SK-N-SH treated with all-trans-retinoic acid at 6 μM for 48 hours (cell line): ENCODE data around the gene CPNE4.

Experiments used
- ARNTL ChIP-seq: fragments of 450-650 bp; formaldehyde crosslinking; IDR thresholded peaks from 2 replicates; pipeline ENCODE4 v1.5.0; 2020; ENCODE audit warnings: low read depth, mild to moderate bottlenecking, moderate library complexity, borderline replicate concordance
- CREB5 ChIP-seq: fragments of 250-450 bp; sonication (Bioruptor Pico); IDR thresholded peaks from 2 replicates; pipeline ENCODE4 v1.5.1; 2020; ENCODE audit warnings: low read depth, mild to moderate bottlenecking, moderate library complexity
- CSRNP3 ChIP-seq: fragments of 250-450 bp; sonication (Bioruptor Pico); IDR thresholded peaks from 2 replicates; pipeline ENCODE4 v1.5.1; 2021; ENCODE audit warnings: mild to moderate bottlenecking, moderate library complexity
- OSR1 ChIP-seq: fragments of 250-450 bp; sonication (Bioruptor Pico); IDR thresholded peaks from 2 replicates; pipeline ENCODE4 v1.8.0; 2022; ENCODE audit warnings: moderate library complexity, mild to moderate bottlenecking, inconsistent platforms
- PPARA ChIP-seq: fragments of 250-450 bp; sonication (Bioruptor Pico); IDR thresholded peaks from 2 replicates; pipeline ENCODE4 v1.5.0; 2020; ENCODE audit warnings: mild to moderate bottlenecking, borderline replicate concordance
- RARB ChIP-seq: fragments of 250-450 bp; sonication (Bioruptor Pico); IDR thresholded peaks from 2 replicates; pipeline ENCODE4 v1.8.0; 2021; ENCODE audit warnings: mild to moderate bottlenecking, moderate library complexity
- TCF4 ChIP-seq: fragments of 250-450 bp; sonication (Bioruptor Pico); IDR thresholded peaks from 2 replicates; pipeline ENCODE4 v1.8.0; 2021; ENCODE audit warnings: mild to moderate bottlenecking, moderate library complexity, borderline replicate concordance
- ZC3H10 ChIP-seq: fragments of 250-450 bp; sonication (Bioruptor Pico); IDR thresholded peaks from 2 replicates; pipeline ENCODE4 v1.5.1; 2021; ENCODE audit warnings: mild to moderate bottlenecking, moderate library complexity
- ZFP3 ChIP-seq: fragments of 250-450 bp; sonication (Bioruptor Pico); IDR thresholded peaks from 2 replicates; pipeline ENCODE4 v1.5.0; 2020; ENCODE audit warnings: mild to moderate bottlenecking, moderate library complexity
- ZNF70 ChIP-seq: fragments of 450-650 bp; formaldehyde crosslinking; IDR thresholded peaks from 2 replicates; pipeline ENCODE4 v1.5.0; 2020; ENCODE audit warnings: mild to moderate bottlenecking, moderate library complexity
- TF ChIP-seq, protein P1 (sequence below): fragments of 250-450 bp; sonication (Bioruptor Pico); IDR thresholded peaks from 2 replicates; pipeline ENCODE4 v1.8.0; 2020; ENCODE audit warnings: mild to moderate bottlenecking, moderate library complexity, borderline replicate concordance
- TF ChIP-seq, protein P2 (sequence below): fragments of 250-450 bp; sonication (Bioruptor Pico); IDR thresholded peaks from 2 replicates; pipeline ENCODE4 v1.5.0; 2020; ENCODE audit warnings: mild to moderate bottlenecking, moderate library complexity

GRCh38 chr3:131491775-131492174 lies 543.0 kb downstream of the CPNE4 start:
- TF ChIP-seq CREB5 (CRISPR knock-in tag), result no peak
- TF ChIP-seq ZC3H10 (CRISPR knock-in tag), result no peak
- TF ChIP-seq RARB, result no peak
- no peak for TF ChIP-seq ZFP3 (CRISPR knock-in tag)
- no peak for TF ChIP-seq ARNTL (CRISPR knock-in tag)
- no peak for TF ChIP-seq TCF4 (CRISPR knock-in tag)
- TF ChIP-seq, protein P1, sequence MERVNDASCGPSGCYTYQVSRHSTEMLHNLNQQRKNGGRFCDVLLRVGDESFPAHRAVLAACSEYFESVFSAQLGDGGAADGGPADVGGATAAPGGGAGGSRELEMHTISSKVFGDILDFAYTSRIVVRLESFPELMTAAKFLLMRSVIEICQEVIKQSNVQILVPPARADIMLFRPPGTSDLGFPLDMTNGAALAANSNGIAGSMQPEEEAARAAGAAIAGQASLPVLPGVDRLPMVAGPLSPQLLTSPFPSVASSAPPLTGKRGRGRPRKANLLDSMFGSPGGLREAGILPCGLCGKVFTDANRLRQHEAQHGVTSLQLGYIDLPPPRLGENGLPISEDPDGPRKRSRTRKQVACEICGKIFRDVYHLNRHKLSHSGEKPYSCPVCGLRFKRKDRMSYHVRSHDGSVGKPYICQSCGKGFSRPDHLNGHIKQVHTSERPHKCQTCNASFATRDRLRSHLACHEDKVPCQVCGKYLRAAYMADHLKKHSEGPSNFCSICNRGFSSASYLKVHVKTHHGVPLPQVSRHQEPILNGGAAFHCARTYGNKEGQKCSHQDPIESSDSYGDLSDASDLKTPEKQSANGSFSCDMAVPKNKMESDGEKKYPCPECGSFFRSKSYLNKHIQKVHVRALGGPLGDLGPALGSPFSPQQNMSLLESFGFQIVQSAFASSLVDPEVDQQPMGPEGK (CRISPR knock-in tag), result no peak
- no peak for TF ChIP-seq ZNF70 (CRISPR knock-in tag)
- no peak for TF ChIP-seq CSRNP3
- no peak for TF ChIP-seq OSR1
- TF ChIP-seq, protein P2, sequence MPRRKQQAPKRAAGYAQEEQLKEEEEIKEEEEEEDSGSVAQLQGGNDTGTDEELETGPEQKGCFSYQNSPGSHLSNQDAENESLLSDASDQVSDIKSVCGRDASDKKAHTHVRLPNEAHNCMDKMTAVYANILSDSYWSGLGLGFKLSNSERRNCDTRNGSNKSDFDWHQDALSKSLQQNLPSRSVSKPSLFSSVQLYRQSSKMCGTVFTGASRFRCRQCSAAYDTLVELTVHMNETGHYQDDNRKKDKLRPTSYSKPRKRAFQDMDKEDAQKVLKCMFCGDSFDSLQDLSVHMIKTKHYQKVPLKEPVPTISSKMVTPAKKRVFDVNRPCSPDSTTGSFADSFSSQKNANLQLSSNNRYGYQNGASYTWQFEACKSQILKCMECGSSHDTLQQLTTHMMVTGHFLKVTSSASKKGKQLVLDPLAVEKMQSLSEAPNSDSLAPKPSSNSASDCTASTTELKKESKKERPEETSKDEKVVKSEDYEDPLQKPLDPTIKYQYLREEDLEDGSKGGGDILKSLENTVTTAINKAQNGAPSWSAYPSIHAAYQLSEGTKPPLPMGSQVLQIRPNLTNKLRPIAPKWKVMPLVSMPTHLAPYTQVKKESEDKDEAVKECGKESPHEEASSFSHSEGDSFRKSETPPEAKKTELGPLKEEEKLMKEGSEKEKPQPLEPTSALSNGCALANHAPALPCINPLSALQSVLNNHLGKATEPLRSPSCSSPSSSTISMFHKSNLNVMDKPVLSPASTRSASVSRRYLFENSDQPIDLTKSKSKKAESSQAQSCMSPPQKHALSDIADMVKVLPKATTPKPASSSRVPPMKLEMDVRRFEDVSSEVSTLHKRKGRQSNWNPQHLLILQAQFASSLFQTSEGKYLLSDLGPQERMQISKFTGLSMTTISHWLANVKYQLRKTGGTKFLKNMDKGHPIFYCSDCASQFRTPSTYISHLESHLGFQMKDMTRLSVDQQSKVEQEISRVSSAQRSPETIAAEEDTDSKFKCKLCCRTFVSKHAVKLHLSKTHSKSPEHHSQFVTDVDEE, result no peak
- no peak for TF ChIP-seq PPARA (CRISPR knock-in tag)
